ENCODE results near the gene CPEB4. TPM values are rescaled to one million over a fixed set of nuclear protein-coding genes. Genes with fewer than 3 reads are reported as not detected.
A peak's percentile ranks its signal among the peaks of the same experiment; 100 is the strongest.

Gene CPEB4
- total RNA-seq, 4 donors from 2014 or later = 97.8 to 109 (median 102) TPM

DNA sequence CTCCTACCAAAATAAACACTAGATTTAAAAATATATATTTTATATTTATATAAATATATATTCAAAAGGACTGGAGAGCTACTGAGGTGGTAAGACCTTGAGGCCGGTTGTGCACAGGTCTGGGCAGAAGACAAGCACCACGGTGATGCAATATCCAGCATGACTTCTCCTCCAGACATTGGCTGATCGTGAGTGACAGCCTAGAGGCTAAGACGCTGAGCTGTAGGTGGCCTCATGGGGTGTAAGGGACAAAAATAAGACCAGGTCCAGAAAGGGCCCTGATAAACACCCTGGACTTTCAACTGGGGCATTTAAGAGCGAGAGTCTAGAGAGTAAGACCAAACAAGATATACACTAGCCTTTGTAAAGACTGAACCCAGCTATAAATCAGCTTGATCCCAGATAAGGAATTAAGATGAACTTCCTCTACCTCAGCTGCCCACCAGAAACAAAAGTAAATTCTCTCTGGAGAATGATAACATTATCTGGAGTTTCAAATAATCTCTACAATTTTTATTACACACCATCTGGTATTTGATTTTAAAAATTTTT lies 86.6 kb downstream of the CPEB4 start:
- Histone ChIP-seq H3K4me1 (peaks cover 0 to 4% of the 10 kb centered on the region in 2 donors), H3K4me3 (no peak overlapping the region), H3K27me3 (no peaks in the 10 kb centered on the region), H3K27ac (no peak overlapping the region), H3K36me3 (no peaks in the 10 kb centered on the region), H3K9me3 (no peaks in the 10 kb centered on the region)
- ATAC-seq = no peak
- in situ Hi-C loops (cut with MboI; ENCODE audit: low sequenced_read_pairs in 4 of 4) = loop anchor here (5.0 to 25.0 kb wide), 5 partner anchors 212 to 687 kb away; partner anchors contain the start of gene BOD1 (in 1 of the 4)
- no peak for DNase-seq
- intact Hi-C loops (cut with DNase I; ENCODE audit: low total_unique reads) = loop anchor here (5.0 to 10.0 kb wide), 5 partner anchors 137 to 650 kb away; partner anchors contain the start of gene STC2
- no peak for TF ChIP-seq POLR2A (IDR thresholded peaks at IDR 0.05)

DNA sequence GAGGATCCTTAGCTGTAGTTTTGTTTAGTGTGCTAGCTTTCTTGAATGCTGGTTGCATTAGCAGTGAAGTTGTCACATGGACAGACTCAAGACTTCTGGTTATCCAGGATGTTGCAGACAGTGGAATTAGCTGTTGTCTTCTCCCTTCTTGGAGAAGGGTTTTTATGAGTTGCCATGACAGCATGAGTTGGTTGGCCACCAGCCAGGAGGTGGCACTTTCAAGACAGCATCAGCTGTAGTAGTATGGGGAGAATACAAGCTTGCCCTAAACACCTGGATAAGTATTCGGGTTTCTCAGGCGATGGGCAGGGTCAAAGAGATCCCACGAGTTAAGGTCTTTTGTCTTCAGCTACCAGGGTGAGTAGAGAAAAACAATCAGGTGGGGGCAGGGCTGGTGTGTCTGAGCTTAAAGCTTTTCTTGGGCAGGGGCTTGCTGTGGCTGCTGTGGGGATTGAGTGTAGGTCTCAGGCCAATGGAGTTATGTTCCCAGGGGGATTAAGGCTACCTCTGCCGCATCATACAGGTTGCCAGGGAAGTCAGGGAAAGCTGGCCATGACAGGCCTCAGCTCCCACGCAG lies 93.1 kb downstream of the CPEB4 start:
- Histone ChIP-seq H3K4me3 (no peak overlapping the region), H3K27me3 (no peaks in the 10 kb centered on the region), H3K27ac (no peak overlapping the region), H3K9me3 (no peaks in the 10 kb centered on the region), H3K36me3 (no peaks in the 10 kb centered on the region), H3K4me1 (no peaks in the 10 kb centered on the region)
- no peak for ATAC-seq
- TF ChIP-seq, protein P1, sequence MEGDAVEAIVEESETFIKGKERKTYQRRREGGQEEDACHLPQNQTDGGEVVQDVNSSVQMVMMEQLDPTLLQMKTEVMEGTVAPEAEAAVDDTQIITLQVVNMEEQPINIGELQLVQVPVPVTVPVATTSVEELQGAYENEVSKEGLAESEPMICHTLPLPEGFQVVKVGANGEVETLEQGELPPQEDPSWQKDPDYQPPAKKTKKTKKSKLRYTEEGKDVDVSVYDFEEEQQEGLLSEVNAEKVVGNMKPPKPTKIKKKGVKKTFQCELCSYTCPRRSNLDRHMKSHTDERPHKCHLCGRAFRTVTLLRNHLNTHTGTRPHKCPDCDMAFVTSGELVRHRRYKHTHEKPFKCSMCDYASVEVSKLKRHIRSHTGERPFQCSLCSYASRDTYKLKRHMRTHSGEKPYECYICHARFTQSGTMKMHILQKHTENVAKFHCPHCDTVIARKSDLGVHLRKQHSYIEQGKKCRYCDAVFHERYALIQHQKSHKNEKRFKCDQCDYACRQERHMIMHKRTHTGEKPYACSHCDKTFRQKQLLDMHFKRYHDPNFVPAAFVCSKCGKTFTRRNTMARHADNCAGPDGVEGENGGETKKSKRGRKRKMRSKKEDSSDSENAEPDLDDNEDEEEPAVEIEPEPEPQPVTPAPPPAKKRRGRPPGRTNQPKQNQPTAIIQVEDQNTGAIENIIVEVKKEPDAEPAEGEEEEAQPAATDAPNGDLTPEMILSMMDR (IDR thresholded peaks at IDR 0.05 in 4 of 5, conservative IDR thresholded peaks at IDR 0.05 in 1 of 5) = no peak
- no peak for TF ChIP-seq POLR2A (IDR thresholded peaks at IDR 0.05)
- no peak for DNase-seq
- intact Hi-C loops (cut with DNase I; ENCODE audit: low total_unique reads) (loop anchor here (10.0 kb wide), 1 partner anchor 686 kb away; no protein-coding TSS in a partner anchor), in situ Hi-C loops (cut with MboI; ENCODE audit: low sequenced_read_pairs in 4 of 4) (loop anchor here in 3 of 4 donors (25.0 kb wide), 2 partner anchors 669 to 694 kb away; no protein-coding TSS in a partner anchor)

DNA sequence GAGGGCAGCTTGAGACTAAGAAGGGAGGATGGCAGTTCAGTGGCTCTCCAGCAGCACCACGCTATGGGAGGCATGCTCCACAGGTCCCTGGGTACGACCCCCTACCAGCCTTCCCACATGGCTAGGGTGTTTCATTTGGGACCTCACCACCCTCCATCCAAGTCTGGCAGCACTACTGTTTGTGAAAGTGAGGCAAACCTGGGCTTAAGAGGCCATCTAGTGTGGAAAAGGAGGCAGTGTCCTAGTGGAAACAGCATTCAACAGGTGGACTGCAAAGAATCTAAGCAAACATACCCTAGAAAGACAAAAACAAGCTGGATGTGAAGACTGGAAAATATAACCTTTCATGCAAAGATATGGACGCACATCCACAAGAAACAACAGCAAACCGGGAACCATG lies 96.1 kb downstream of the CPEB4 start:
- Histone ChIP-seq H3K36me3 (no peaks in the 10 kb centered on the region), H3K27me3 (no peaks in the 10 kb centered on the region), H3K9me3 (no peaks in the 10 kb centered on the region), H3K4me3 (no peak overlapping the region), H3K27ac (no peak overlapping the region), H3K4me1 (no peaks in the 10 kb centered on the region)
- intact Hi-C loops (cut with DNase I; ENCODE audit: low total_unique reads) = loop anchor here (10.0 kb wide), 1 partner anchor 689 kb away; no protein-coding TSS in a partner anchor
- peak; percentile 52 to 53 for ATAC-seq
- TF ChIP-seq, protein P1 (IDR thresholded peaks at IDR 0.05 in 4 of 5, conservative IDR thresholded peaks at IDR 0.05 in 1 of 5) = peak; percentile 14 to 48 (median 34)
- TF ChIP-seq POLR2A (IDR thresholded peaks at IDR 0.05) = no peak
- in situ Hi-C loops (cut with MboI; ENCODE audit: low sequenced_read_pairs in 4 of 4) = loop anchor here in 3 of 4 donors (25.0 kb wide), 2 partner anchors 672 to 697 kb away; no protein-coding TSS in a partner anchor
- DNase-seq = no peak

DNA sequence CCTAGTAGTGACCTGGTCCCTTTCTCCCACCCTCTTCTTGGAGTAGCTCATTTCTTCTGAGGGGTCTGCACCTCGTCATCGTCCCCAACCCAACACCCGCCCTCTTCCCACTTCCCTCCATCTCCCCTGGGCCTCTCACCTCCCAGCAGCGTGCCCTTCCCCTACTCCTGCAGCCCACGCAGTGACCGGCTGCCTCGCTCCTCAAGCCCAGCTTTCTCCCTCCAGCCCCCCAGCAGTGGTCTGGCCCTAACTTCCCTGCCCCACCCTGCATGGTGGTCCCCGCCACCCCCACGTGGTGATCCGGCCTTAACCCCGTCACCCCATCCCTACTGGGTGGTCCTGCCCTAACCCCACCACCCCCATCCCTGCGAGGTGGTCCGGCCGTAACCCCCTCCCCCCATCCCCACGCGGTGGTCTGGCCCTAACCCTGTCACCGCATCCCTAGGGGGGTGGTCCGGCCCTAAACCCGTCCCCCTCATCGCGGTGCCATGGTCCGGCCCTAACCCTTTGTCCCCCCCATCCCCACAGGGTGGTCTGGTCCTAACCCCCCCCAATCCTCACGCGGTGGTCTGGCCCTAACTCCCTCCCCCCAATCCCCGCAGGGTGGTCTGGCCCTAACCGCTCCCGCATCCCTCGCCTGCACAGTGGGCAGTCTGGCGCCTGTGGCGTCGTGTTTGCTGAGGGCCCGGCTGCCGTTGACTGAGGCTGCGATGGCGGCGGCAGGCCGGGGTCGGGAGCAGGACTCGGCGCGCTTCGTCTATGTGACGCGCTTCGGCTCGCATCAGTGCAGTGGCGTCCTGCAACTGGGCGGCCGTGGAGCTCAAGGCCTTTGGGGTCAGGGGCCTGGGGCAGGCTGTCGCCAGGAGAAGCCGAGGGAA lies 100.6 kb downstream of the CPEB4 start, which contains the start of gene C5orf47:
Gene C5orf47, plus strand, starts transcription at position 617 of the 878 bp plus-strand sequence. Its CDS starts 94 bp downstream, at position 711.
- TF ChIP-seq, protein P1 (IDR thresholded peaks at IDR 0.05 in 4 of 5, conservative IDR thresholded peaks at IDR 0.05 in 1 of 5) = no peak
- TF ChIP-seq POLR2A (IDR thresholded peaks at IDR 0.05) = no peak
- DNase-seq = no peak
- Histone ChIP-seq H3K4me3 (no peak within 1 kb of the TSS), H3K9me3 (no peaks in the 10 kb centered on the region), H3K36me3 (no peaks in the 10 kb centered on the region), H3K4me1 (no peaks in the 10 kb centered on the region), H3K27me3 (no peaks in the 10 kb centered on the region), H3K27ac (no peak within 1 kb of the TSS)
- intact Hi-C loops (cut with DNase I; ENCODE audit: low total_unique reads) = loop anchor here (10.0 kb wide), 1 partner anchor 694 kb away; no protein-coding TSS in a partner anchor
- in situ Hi-C loops (cut with MboI; ENCODE audit: low sequenced_read_pairs in 4 of 4) = loop anchor here in 3 of 4 donors (25.0 kb wide), 2 partner anchors 676 to 701 kb away; no protein-coding TSS in a partner anchor
- ATAC-seq = no peak
